Sigmoid colon (tissue), 4 donors: ENCODE measurements around the gene IQSEC3.

Experiments
- EP300 ChIP-seq, 4 donors: sonication (generic); formaldehyde crosslinking; IDR thresholded peaks; one replicate each; pipeline ENCODE4 v1.6.1; 2017; ENCODE audit warnings: antibody characterized with exemption in 4 of 4
- POLR2A ChIP-seq, 2 donors: fragments of 450-650 bp; IDR thresholded peaks; one replicate each; pipeline ENCODE4 v1.6.1; 2016; ENCODE audit warnings: antibody characterized with exemption in 2 of 2, mild to moderate bottlenecking in 2 of 2, moderate library complexity in 2 of 2
- POLR2AphosphoS5 ChIP-seq, 4 donors: sonication (generic); formaldehyde crosslinking; IDR thresholded peaks; one replicate each; pipeline ENCODE4 v1.6.1; 2017; ENCODE audit warnings: antibody characterized with exemption in 4 of 4
- TF ChIP-seq, protein P1 (sequence below), 4 experiments: fragments of 450-650 bp in 3 of 4; fragments of 200-600 bp in 1 of 4; IDR thresholded peaks; one replicate each; pipeline ENCODE4 v1.5.1; 2016 to 2019; ENCODE audit warnings: antibody characterized with exemption in 4 of 4, mild to moderate bottlenecking in 3 of 4, moderate library complexity in 2 of 4

- TF ChIP-seq, protein P1, sequence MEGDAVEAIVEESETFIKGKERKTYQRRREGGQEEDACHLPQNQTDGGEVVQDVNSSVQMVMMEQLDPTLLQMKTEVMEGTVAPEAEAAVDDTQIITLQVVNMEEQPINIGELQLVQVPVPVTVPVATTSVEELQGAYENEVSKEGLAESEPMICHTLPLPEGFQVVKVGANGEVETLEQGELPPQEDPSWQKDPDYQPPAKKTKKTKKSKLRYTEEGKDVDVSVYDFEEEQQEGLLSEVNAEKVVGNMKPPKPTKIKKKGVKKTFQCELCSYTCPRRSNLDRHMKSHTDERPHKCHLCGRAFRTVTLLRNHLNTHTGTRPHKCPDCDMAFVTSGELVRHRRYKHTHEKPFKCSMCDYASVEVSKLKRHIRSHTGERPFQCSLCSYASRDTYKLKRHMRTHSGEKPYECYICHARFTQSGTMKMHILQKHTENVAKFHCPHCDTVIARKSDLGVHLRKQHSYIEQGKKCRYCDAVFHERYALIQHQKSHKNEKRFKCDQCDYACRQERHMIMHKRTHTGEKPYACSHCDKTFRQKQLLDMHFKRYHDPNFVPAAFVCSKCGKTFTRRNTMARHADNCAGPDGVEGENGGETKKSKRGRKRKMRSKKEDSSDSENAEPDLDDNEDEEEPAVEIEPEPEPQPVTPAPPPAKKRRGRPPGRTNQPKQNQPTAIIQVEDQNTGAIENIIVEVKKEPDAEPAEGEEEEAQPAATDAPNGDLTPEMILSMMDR (IDR thresholded peaks at IDR 0.05), result no peak
- no peak for TF ChIP-seq EP300 (IDR thresholded peaks at IDR 0.05)
- no peak for TF ChIP-seq POLR2A (IDR thresholded peaks at IDR 0.05)
- TF ChIP-seq POLR2AphosphoS5 (IDR thresholded peaks at IDR 0.05), result no peak
Observed at GRCh38 chr12:169528-170370, 103.2 kb downstream of the IQSEC3 start.
